HEK293 (cell line): Measurements from ENCODE around the gene MYO7B.

ENCODE experiments used
- CTCF ChIA-PET: fragments of 350-600 bp; formaldehyde crosslinking; extraction: SDS; loops from one replicate; lab custom pipeline; 2021; ENCODE audit warnings: antibody characterized with exemption; lab: Yijun Ruan, JAX
- POLR2A ChIA-PET: fragments of 300-600 bp; formaldehyde crosslinking; extraction: SDS; loops from one replicate; lab custom pipeline; 2020; ENCODE audit warnings: antibody characterized with exemption, inconsistent platforms; lab: Yijun Ruan, JAX
- H3K27ac ChIP-seq: fragments of 200-500 bp; sonication (Bioruptor generic); 2 replicates; pipeline ENCODE4 v1.5.1; 2014; ENCODE audit warnings: low read depth, low read length, control low read depth, inconsistent platforms; ENCODE audit errors: extremely low read depth
- H3K36me3 ChIP-seq, 2 experiments: fragments of 200-500 bp in 1 of 2; sonication (Bioruptor generic) in 1 of 2; 1 replicate in 1 of 2; 2 replicates in 1 of 2; pipeline ENCODE4 v1.5.1; 2014 to 2017; ENCODE audit warnings: inconsistent platforms in 2 of 2, low read length in 2 of 2; ENCODE audit not compliant: control insufficient read depth in 2 of 2, insufficient read depth in 1 of 2
- H3K4me1 ChIP-seq: fragments of 200-500 bp; sonication (Bioruptor generic); 2 replicates; pipeline ENCODE4 v1.5.1; 2014; ENCODE audit warnings: mild to moderate bottlenecking, low read length, inconsistent platforms; ENCODE audit not compliant: control insufficient read depth, insufficient read depth
- H3K4me3 ChIP-seq: 2 replicates; pipeline ENCODE4 v1.5.1; 2011; ENCODE audit warnings: low read depth, mild to moderate bottlenecking, control low read depth, low read length, moderate library complexity
- H3K9me3 ChIP-seq: fragments of 200-500 bp; sonication (Bioruptor generic); 2 replicates; pipeline ENCODE4 v1.5.1; 2014; ENCODE audit warnings: low read depth, low read length, inconsistent platforms; ENCODE audit not compliant: control insufficient read depth, insufficient read depth
- ATF2 ChIP-seq: fragments of 450-650 bp; formaldehyde crosslinking; IDR thresholded peaks from 2 replicates; pipeline ENCODE4 v1.5.1; 2016; ENCODE audit warnings: missing biosample characterization, missing genetic modification characterization, low read depth
- GFI1B ChIP-seq: fragments of 450-650 bp; formaldehyde crosslinking; IDR thresholded peaks from 2 replicates; pipeline ENCODE4 v1.5.1; 2016; ENCODE audit warnings: missing biosample characterization, missing genetic modification characterization
- HOXA7 ChIP-seq: sonication (generic); formaldehyde crosslinking; IDR thresholded peaks from 2 replicates; pipeline ENCODE4 v1.8.1; 2022; ENCODE audit warnings: missing genetic modification reagents, borderline replicate concordance
- KLF17 ChIP-seq: fragments of 450-650 bp; formaldehyde crosslinking; IDR thresholded peaks from 2 replicates; pipeline ENCODE4 v1.5.1; 2016; ENCODE audit warnings: missing biosample characterization, missing genetic modification characterization
- OVOL3 ChIP-seq: fragments of 450-650 bp; formaldehyde crosslinking; IDR thresholded peaks from 2 replicates; pipeline ENCODE4 v1.5.1; 2016; ENCODE audit warnings: missing biosample characterization, missing genetic modification characterization
- ZBTB21 ChIP-seq: fragments of 450-650 bp; formaldehyde crosslinking; IDR thresholded peaks from 2 replicates; pipeline ENCODE4 v1.5.1; 2017; ENCODE audit warnings: missing biosample characterization, missing genetic modification characterization
- ZBTB44 ChIP-seq: fragments of 450-650 bp; IDR thresholded peaks from 2 replicates; pipeline ENCODE4 v1.5.1; 2018; ENCODE audit warnings: missing biosample characterization, mild to moderate bottlenecking, missing genetic modification characterization
- ZNF112 ChIP-seq: fragments of 450-650 bp; formaldehyde crosslinking; IDR thresholded peaks from 2 replicates; pipeline ENCODE4 v1.5.0; 2017; ENCODE audit warnings: missing biosample characterization, missing genetic modification characterization
- ZNF140 ChIP-seq: fragments of 450-650 bp; formaldehyde crosslinking; IDR thresholded peaks from 2 replicates; pipeline ENCODE4 v1.5.1; 2016; ENCODE audit warnings: missing biosample characterization, missing genetic modification characterization
- ZNF148 ChIP-seq: fragments of 450-650 bp; formaldehyde crosslinking; IDR thresholded peaks from 2 replicates; pipeline ENCODE4 v1.5.0; 2017; ENCODE audit warnings: missing biosample characterization, missing genetic modification characterization, borderline replicate concordance
- ZNF2 ChIP-seq: fragments of 450-650 bp; formaldehyde crosslinking; IDR thresholded peaks from 2 replicates; pipeline ENCODE4 v1.5.1; 2016; ENCODE audit warnings: missing biosample characterization, missing genetic modification characterization
- ZNF280C ChIP-seq: fragments of 450-650 bp; formaldehyde crosslinking; IDR thresholded peaks from 2 replicates; pipeline ENCODE4 v1.5.1; 2016; ENCODE audit warnings: missing biosample characterization, missing genetic modification characterization
- ZNF394 ChIP-seq: fragments of 450-650 bp; formaldehyde crosslinking; IDR thresholded peaks from 2 replicates; pipeline ENCODE4 v1.5.1; 2016; ENCODE audit warnings: missing biosample characterization, missing genetic modification characterization, mild to moderate bottlenecking, moderate library complexity, borderline replicate concordance
- ZNF510 ChIP-seq: fragments of 450-650 bp; formaldehyde crosslinking; IDR thresholded peaks from 2 replicates; pipeline ENCODE4 v1.5.1; 2018; ENCODE audit warnings: mild to moderate bottlenecking, missing genetic modification characterization, missing biosample characterization; ENCODE audit not compliant: insufficient replicate concordance
- ZNF571 ChIP-seq: fragments of 450-650 bp; formaldehyde crosslinking; IDR thresholded peaks from 2 replicates; pipeline ENCODE4 v1.5.0; 2017; ENCODE audit warnings: missing biosample characterization, missing genetic modification characterization
- ZNF624 ChIP-seq: fragments of 450-650 bp; formaldehyde crosslinking; IDR thresholded peaks from 2 replicates; pipeline ENCODE4 v1.5.1; 2017; ENCODE audit warnings: missing biosample characterization, missing genetic modification characterization
- ZNF658 ChIP-seq: fragments of 450-650 bp; formaldehyde crosslinking; IDR thresholded peaks from 2 replicates; pipeline ENCODE4; 2016; ENCODE audit warnings: missing biosample characterization, missing genetic modification characterization
- ZNF76 ChIP-seq: fragments of 450-650 bp; formaldehyde crosslinking; IDR thresholded peaks from 2 replicates; pipeline ENCODE4; 2016; ENCODE audit warnings: low read depth, missing biosample characterization, missing genetic modification characterization, borderline replicate concordance
- ZNF785 ChIP-seq: fragments of 450-650 bp; formaldehyde crosslinking; IDR thresholded peaks from 2 replicates; pipeline ENCODE4 v1.5.1; 2016; ENCODE audit warnings: missing biosample characterization, missing genetic modification characterization
- ZSCAN5A ChIP-seq: fragments of 450-650 bp; formaldehyde crosslinking; IDR thresholded peaks from 2 replicates; pipeline ENCODE4 v1.5.1; 2016; ENCODE audit warnings: missing biosample characterization, missing genetic modification characterization

The MYO7B gene

GRCh38 chr2:127593228-127594115, 58.0 kb downstream of the MYO7B start:
- H3K9me3 ChIP-seq = no peaks in the 10 kb centered on the region
- ChIA-PET POLR2A (no interaction called here), CTCF (interaction anchor here (0.5 to 4.4 kb wide), 8 partner anchors 9 to 396 kb away, joined by 3 to 31 read pairs (median 3); no protein-coding TSS in a partner anchor)
- H3K4me3 ChIP-seq = no peak overlapping the region
- no peaks in the 10 kb centered on the region for H3K4me1 ChIP-seq
- H3K27ac ChIP-seq = no peak overlapping the region
- H3K36me3 ChIP-seq = no peaks in the 10 kb centered on the region
- TF ChIP-seq KLF17 (tag by site-specific recombination) (no peak), ZNF394 (no peak), OVOL3 (tag by site-specific recombination) (no peak), ZNF76 (tag by site-specific recombination) (no peak), GFI1B (tag by site-specific recombination) (no peak), ZNF571 (tag by site-specific recombination) (no peak), ZNF785 (tag by site-specific recombination) (no peak), ZNF112 (tag by site-specific recombination) (no peak), ZNF510 (tag by site-specific recombination) (no peak), ZNF2 (tag by site-specific recombination) (no peak), ATF2 (tag by site-specific recombination) (no peak), ZNF624 (tag by site-specific recombination) (no peak)

- ChIA-PET CTCF (interaction anchor here (0.6 to 4.4 kb wide), 4 partner anchors 45 to 125 kb away, joined by 3 to 31 read pairs (median 3); no protein-coding TSS in a partner anchor), POLR2A (no interaction called here)
- Histone ChIP-seq H3K4me3 (no peak overlapping the region), H3K9me3 (no peaks in the 10 kb centered on the region), H3K36me3 (no peaks in the 10 kb centered on the region), H3K4me1 (no peaks in the 10 kb centered on the region), H3K27ac (no peak overlapping the region)
- TF ChIP-seq ZBTB44 (tag by site-specific recombination) = no peak
- TF ChIP-seq ZNF658 (tag by site-specific recombination) = no peak
- no peak for TF ChIP-seq ZNF280C
- no peak for TF ChIP-seq ZNF140 (tag by site-specific recombination)
- TF ChIP-seq ZNF148 (tag by site-specific recombination) = no peak
- no peak for TF ChIP-seq ZSCAN5A (tag by site-specific recombination)
- TF ChIP-seq HOXA7 (CRISPR knock-in tag) = no peak
- no peak for TF ChIP-seq ZBTB21 (tag by site-specific recombination)
Measured at GRCh38 chr2:127594116-127594591, 58.7 kb downstream of the MYO7B start.
